Thyroid gland (tissue), 4 donors: ENCODE data around the gene ALPK3.

Experiments
- POLR2A ChIP-seq, 2 donors: fragments of 450-650 bp; IDR thresholded peaks; one replicate each; pipeline ENCODE4 v1.6.1; 2017; ENCODE audit warnings: antibody characterized with exemption in 2 of 2, mild to moderate bottlenecking in 2 of 2, moderate library complexity in 1 of 2
- TF ChIP-seq, protein P1 (sequence below), 6 experiments: fragments of 200-600 bp in 3 of 6; fragments of 450-650 bp in 3 of 6; sonication (generic) in 3 of 6; IDR thresholded peaks; one replicate each; pipeline ENCODE4 v1.5.1; 2016 to 2019; ENCODE audit warnings: antibody characterized with exemption in 6 of 6, mild to moderate bottlenecking in 2 of 6, inconsistent platforms in 1 of 6, moderate library complexity in 1 of 6

GRCh38 chr15:84772031-84772430, 45.1 kb upstream of the ALPK3 start:
- TF ChIP-seq, protein P1, sequence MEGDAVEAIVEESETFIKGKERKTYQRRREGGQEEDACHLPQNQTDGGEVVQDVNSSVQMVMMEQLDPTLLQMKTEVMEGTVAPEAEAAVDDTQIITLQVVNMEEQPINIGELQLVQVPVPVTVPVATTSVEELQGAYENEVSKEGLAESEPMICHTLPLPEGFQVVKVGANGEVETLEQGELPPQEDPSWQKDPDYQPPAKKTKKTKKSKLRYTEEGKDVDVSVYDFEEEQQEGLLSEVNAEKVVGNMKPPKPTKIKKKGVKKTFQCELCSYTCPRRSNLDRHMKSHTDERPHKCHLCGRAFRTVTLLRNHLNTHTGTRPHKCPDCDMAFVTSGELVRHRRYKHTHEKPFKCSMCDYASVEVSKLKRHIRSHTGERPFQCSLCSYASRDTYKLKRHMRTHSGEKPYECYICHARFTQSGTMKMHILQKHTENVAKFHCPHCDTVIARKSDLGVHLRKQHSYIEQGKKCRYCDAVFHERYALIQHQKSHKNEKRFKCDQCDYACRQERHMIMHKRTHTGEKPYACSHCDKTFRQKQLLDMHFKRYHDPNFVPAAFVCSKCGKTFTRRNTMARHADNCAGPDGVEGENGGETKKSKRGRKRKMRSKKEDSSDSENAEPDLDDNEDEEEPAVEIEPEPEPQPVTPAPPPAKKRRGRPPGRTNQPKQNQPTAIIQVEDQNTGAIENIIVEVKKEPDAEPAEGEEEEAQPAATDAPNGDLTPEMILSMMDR (IDR thresholded peaks at IDR 0.05): no peak
- TF ChIP-seq POLR2A (IDR thresholded peaks at IDR 0.05): no peak
